Keratinocyte (primary cell): ENCODE results near the gene SLC37A3. TPM values are rescaled to one million over a fixed set of nuclear protein-coding genes. Genes with fewer than 3 reads are reported as not detected.

Experiments
- DNase-seq: peaks from one replicate; pipeline ENCODE4 v3.0.0-alpha.2; 2011; ENCODE audit warnings: low read depth, missing footprints, low spot score
- FAIRE-seq: peaks from 2 replicates; lab custom pipeline; 2011; peaks lifted over from hg19 to GRCh38; lab: Jason Lieb, UNC
- H2AFZ ChIP-seq: 2 replicates; pipeline ENCODE4 v1.6.0; 2012; ENCODE audit warnings: low read length, control low read depth, inconsistent platforms; ENCODE audit not compliant: control insufficient read depth
- H3K27ac ChIP-seq: 2 replicates; pipeline ENCODE4 v1.5.1; 2011; ENCODE audit warnings: low read length; ENCODE audit not compliant: control insufficient read depth, insufficient read depth
- H3K27me3 ChIP-seq: 3 replicates; pipeline ENCODE4 v1.6.0; 2011; ENCODE audit warnings: low read length; ENCODE audit not compliant: control insufficient read depth, insufficient read depth; ENCODE audit errors: extremely low read depth
- H3K36me3 ChIP-seq, 2 experiments: 2 replicates in 1 of 2; 3 replicates in 1 of 2; pipeline ENCODE4 v1.5.1; 2011; ENCODE audit warnings: low read length in 2 of 2, mild to moderate bottlenecking in 1 of 2; ENCODE audit not compliant: control insufficient read depth in 2 of 2, insufficient read depth in 2 of 2; ENCODE audit errors: extremely low read depth in 1 of 2
- H3K4me1 ChIP-seq: 3 replicates; pipeline ENCODE4 v1.5.1; 2011; ENCODE audit warnings: low read length; ENCODE audit not compliant: control insufficient read depth, insufficient read depth; ENCODE audit errors: extremely low read depth
- H3K4me2 ChIP-seq: 3 replicates; pipeline ENCODE4 v1.6.0; 2011; ENCODE audit warnings: low read depth, low read length; ENCODE audit not compliant: control insufficient read depth, insufficient read depth; ENCODE audit errors: extremely low read depth
- H3K4me3 ChIP-seq, 3 experiments: fragments of 200-600 bp in 1 of 3; sonication (generic) in 1 of 3; 2 replicates in 2 of 3; 3 replicates in 1 of 3; pipeline ENCODE4 v1.5.1; 2011 to 2016; ENCODE audit warnings: low read length in 3 of 3, mild to moderate bottlenecking in 3 of 3, control low read depth in 2 of 3, inconsistent platforms in 1 of 3, low read depth in 1 of 3, mixed read lengths in 1 of 3, mixed run types in 1 of 3, moderate library complexity in 1 of 3; ENCODE audit not compliant: control insufficient read depth in 2 of 3, insufficient read depth in 2 of 3; ENCODE audit errors: extremely low read depth in 1 of 3
- H3K79me2 ChIP-seq: 2 replicates; pipeline ENCODE4 v1.6.0; 2012; ENCODE audit warnings: low read length; ENCODE audit not compliant: control insufficient read depth, insufficient read depth
- H3K9ac ChIP-seq: 3 replicates; pipeline ENCODE4 v1.6.0; 2011; ENCODE audit warnings: low read length; ENCODE audit not compliant: control insufficient read depth, insufficient read depth; ENCODE audit errors: extremely low read depth
- H3K9me1 ChIP-seq: 3 replicates; pipeline ENCODE4 v1.6.0; 2011; ENCODE audit warnings: low read length; ENCODE audit not compliant: control insufficient read depth, insufficient read depth; ENCODE audit errors: extremely low read depth
- H3K9me3 ChIP-seq: 2 replicates; pipeline ENCODE4 v1.5.1; 2012; ENCODE audit warnings: low read depth, low read length; ENCODE audit not compliant: control insufficient read depth
- H4K20me1 ChIP-seq: 3 replicates; pipeline ENCODE4 v1.6.0; 2011; ENCODE audit warnings: low read length; ENCODE audit not compliant: control insufficient read depth, insufficient read depth; ENCODE audit errors: extremely low read depth
- CTCF ChIP-seq, 3 experiments: IDR thresholded peaks in 1 of 3; conservative IDR thresholded peaks in 1 of 3; optimal IDR thresholded peaks in 1 of 3; 2 replicates in 2 of 3; 3 replicates in 1 of 3; pipeline versions ENCODE3 to v1.5.1; 2011; ENCODE audit warnings: low read length in 3 of 3, mild to moderate bottlenecking in 3 of 3, moderate library complexity in 2 of 3, control low read depth in 1 of 3, inconsistent platforms in 1 of 3; ENCODE audit not compliant: insufficient read depth in 2 of 3; ENCODE audit errors: extremely low read depth in 1 of 3
- EZH2 ChIP-seq: IDR thresholded peaks from one replicate; pipeline ENCODE4 v1.6.1; 2012; ENCODE audit warnings: inconsistent platforms, mild to moderate bottlenecking, low read length, moderate library complexity
- dilution Hi-C: fragments of 300-500 bp; cut with MboI; formaldehyde crosslinking; loops from one replicate; pipeline ENCODE4 v1.7.0; 2020; ENCODE audit warnings: low sequenced_read_pairs; ENCODE audit not compliant: extremely low pct_ligation_motif_present
- polyA plus RNA-seq, 5 experiments: library from polyadenylated mRNA; depleted of rRNA in 3 of 5; stranded (reverse) in 3 of 5; stranded (forward) in 1 of 5; unstranded in 1 of 5; fragments of >200 nt; gene quantifications; 1 replicate in 1 of 5; 2 replicates in 3 of 5; 3 replicates in 1 of 5; pipeline versions ENCODE4 v1.2.1 to v1.2.3, GENCODE V29; 2011 to 2012; ENCODE audit warnings: missing spikeins in 2 of 5, low read depth in 1 of 5, low replicate concordance in 1 of 5

The SLC37A3 gene
- polyA plus RNA-seq, 1 donor (not counting 4 experiments of a cell fraction or from before 2014, with no cell fraction given): 51.4 TPM

GRCh38 chr7:140330128-140330527 is 68.2 kb downstream of the SLC37A3 start:
- H3K9ac ChIP-seq: no peak overlapping the region
- H3K4me3 ChIP-seq: no peak overlapping the region
- no peaks in the 10 kb centered on the region for H3K9me1 ChIP-seq
- H3K36me3 ChIP-seq: peaks cover 10 to 12% of the 10 kb centered on the region in 2 experiments
- no peaks in the 10 kb centered on the region for H3K79me2 ChIP-seq
- no peaks in the 10 kb centered on the region for H3K27me3 ChIP-seq
- no peak overlapping the region for H2AFZ ChIP-seq
- no peaks in the 10 kb centered on the region for H4K20me1 ChIP-seq
- H3K27ac ChIP-seq: no peak overlapping the region
- no peak overlapping the region for H3K4me2 ChIP-seq
- DNase-seq (no peak), FAIRE-seq (no peak)
- H3K4me1 ChIP-seq: no peaks in the 10 kb centered on the region
- TF ChIP-seq CTCF (optimal IDR thresholded peaks at IDR 0.05 in 1 of 3, IDR thresholded peaks at IDR 0.05 in 1 of 3, conservative IDR thresholded peaks at IDR 0.05 in 1 of 3; ENCODE audit: extremely low read depth in 1 of 3, insufficient read depth in 2 of 3, low read length in 3 of 3) (no peak), EZH2 (no peak)
- dilution Hi-C loops: no loop called here
- H3K9me3 ChIP-seq: no peaks in the 10 kb centered on the region

DNA sequence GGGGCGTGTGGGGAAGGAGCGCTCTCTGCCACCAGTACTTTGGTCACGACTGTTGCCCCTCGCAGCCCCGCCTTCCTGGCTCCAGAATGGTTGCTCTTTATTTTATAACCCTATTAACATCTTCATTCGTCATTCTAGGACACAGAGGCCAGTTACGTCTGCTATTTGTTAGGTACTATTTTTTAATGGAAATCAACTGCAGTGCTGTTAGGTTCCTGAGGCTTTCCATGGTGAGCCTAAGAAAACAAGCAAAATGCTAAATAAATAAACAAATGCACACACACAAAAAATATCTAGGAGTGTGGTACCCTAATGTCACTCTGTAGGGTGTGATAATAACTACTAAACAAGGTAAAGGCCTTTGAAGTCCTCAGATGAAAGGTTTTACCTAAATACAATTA is 71.1 kb downstream of the SLC37A3 start:
- no peak overlapping the region for H3K27ac ChIP-seq
- dilution Hi-C loops: no loop called here
- no peak for FAIRE-seq

More for the DNA sequence above, 71.1 kb downstream of the SLC37A3 start:
- TF ChIP-seq CTCF (optimal IDR thresholded peaks at IDR 0.05 in 1 of 3, IDR thresholded peaks at IDR 0.05 in 1 of 3, conservative IDR thresholded peaks at IDR 0.05 in 1 of 3; ENCODE audit: extremely low read depth in 1 of 3, insufficient read depth in 2 of 3, low read length in 3 of 3) (no peak), EZH2 (no peak)
- Histone ChIP-seq H3K4me3 (no peak overlapping the region), H3K9me3 (no peaks in the 10 kb centered on the region), H3K36me3 (no peaks in the 10 kb centered on the region), H3K9ac (no peak overlapping the region), H4K20me1 (no peaks in the 10 kb centered on the region), H2AFZ (no peak overlapping the region), H3K9me1 (no peaks in the 10 kb centered on the region), H3K4me1 (no peaks in the 10 kb centered on the region), H3K4me2 (no peak overlapping the region), H3K27me3 (no peaks in the 10 kb centered on the region), H3K79me2 (no peaks in the 10 kb centered on the region)
- no peak for DNase-seq
